DOHH2 (cell line): Measurements from ENCODE around the gene STK32C.

ENCODE experiments used
- H3F3A ChIP-seq: fragments of 200-600 bp; sonication (generic), shearing (Covaris generic); 2 replicates; pipeline ENCODE4 v1.6.0; 2016; ENCODE audit warnings: antibody characterized with exemption, mild to moderate bottlenecking; ENCODE audit not compliant: control insufficient read depth, insufficient read depth
- H3K27ac ChIP-seq: fragments of 200-600 bp; sonication (generic); 2 replicates; pipeline ENCODE4 v1.5.1; 2014; ENCODE audit warnings: low read depth, mild to moderate bottlenecking, low read length, moderate library complexity
- H3K27me3 ChIP-seq: fragments of 200-600 bp; sonication (generic); 2 replicates; pipeline ENCODE4 v1.6.1; 2014; ENCODE audit warnings: mild to moderate bottlenecking, low read length, mixed read lengths; ENCODE audit not compliant: control insufficient read depth
- H3K36me3 ChIP-seq: fragments of 200-600 bp; sonication (generic); 2 replicates; pipeline ENCODE4 v1.6.1; 2014; ENCODE audit warnings: mild to moderate bottlenecking, low read length, moderate library complexity, mixed read lengths; ENCODE audit not compliant: control insufficient read depth
- H3K4me1 ChIP-seq: fragments of 200-600 bp; sonication (generic); 2 replicates; pipeline ENCODE4 v1.6.1; 2014; ENCODE audit warnings: mild to moderate bottlenecking, low read length, mixed read lengths; ENCODE audit not compliant: control insufficient read depth
- H3K4me2 ChIP-seq: fragments of 200-600 bp; sonication (generic); 2 replicates; pipeline ENCODE4 v1.6.0; 2014; ENCODE audit warnings: mild to moderate bottlenecking, low read length, moderate library complexity
- H3K4me3 ChIP-seq: fragments of 200-600 bp; sonication (generic); 2 replicates; pipeline ENCODE4 v1.5.1; 2014; ENCODE audit warnings: mild to moderate bottlenecking, low read length, mixed read lengths
- H3K79me2 ChIP-seq: fragments of 200-600 bp; sonication (generic); 2 replicates; pipeline ENCODE4 v1.6.1; 2014; ENCODE audit warnings: mild to moderate bottlenecking, low read length, mixed read lengths; ENCODE audit not compliant: control insufficient read depth
- H3K9me2 ChIP-seq: fragments of 200-600 bp; sonication (generic); replicated peaks from 2 replicates; pipeline ENCODE4 v1.6.1; 2014; ENCODE audit warnings: mild to moderate bottlenecking, low read length, mixed read lengths; ENCODE audit not compliant: control insufficient read depth
- H3K9me3 ChIP-seq: fragments of 200-600 bp; sonication (generic); 2 replicates; pipeline ENCODE4 v1.6.1; 2014; ENCODE audit warnings: antibody characterized with exemption, low read length, mixed read lengths; ENCODE audit not compliant: control insufficient read depth, insufficient read depth
- H4K20me1 ChIP-seq: fragments of 200-600 bp; sonication (generic); 2 replicates; pipeline ENCODE4 v1.6.0; 2014; ENCODE audit warnings: low read depth, mild to moderate bottlenecking, antibody characterized with exemption, low read length, moderate library complexity; ENCODE audit not compliant: control insufficient read depth, insufficient read depth
- CTCF ChIP-seq: fragments of 200-600 bp; sonication (generic); IDR thresholded peaks from one replicate; pipeline ENCODE4 v1.5.1; 2014; ENCODE audit warnings: antibody characterized with exemption, mild to moderate bottlenecking, low read depth, low read length; ENCODE audit not compliant: poor library complexity, severe bottlenecking
- EZH2phosphoT487 ChIP-seq: fragments of 200-600 bp; sonication (generic); IDR thresholded peaks from 2 replicates; pipeline ENCODE4 v1.6.1; 2017; ENCODE audit warnings: borderline replicate concordance, mild to moderate bottlenecking, antibody characterized with exemption, low read length, moderate library complexity, mixed read lengths

STK32C gene

GRCh38 chr10:132245056-132245455, 62.7 kb downstream of the STK32C start:
- Histone ChIP-seq H3K4me3 (no peak overlapping the region), H3K4me2 (no peak overlapping the region), H3K9me3 (no peaks in the 10 kb centered on the region), H3K36me3 (no peaks in the 10 kb centered on the region), H3K27ac (no peak overlapping the region), H3K4me1 (0 out of 2 replicates have a peak, but pooled peaks cover 4% of the 10 kb centered on the region), H3K9me2 (no peaks in the 10 kb centered on the region), H3F3A (no peaks in the 10 kb centered on the region), H4K20me1 (no peaks in the 10 kb centered on the region), H3K79me2 (no peaks in the 10 kb centered on the region), H3K27me3 (no peaks in the 10 kb centered on the region)
- TF ChIP-seq CTCF (no peak), EZH2phosphoT487 (no peak)

GRCh38 chr10:132243626-132244025, 64.1 kb downstream of the STK32C start:
- H3K4me1 ChIP-seq, result 0 out of 2 replicates have a peak, but pooled peaks cover 1% of the 10 kb centered on the region
- H3K36me3 ChIP-seq, result no peaks in the 10 kb centered on the region
- TF ChIP-seq EZH2phosphoT487 (no peak), CTCF (no peak)
- no peaks in the 10 kb centered on the region for H3K27me3 ChIP-seq
- H3K4me2 ChIP-seq, result no peak overlapping the region
- no peaks in the 10 kb centered on the region for H3K9me2 ChIP-seq
- H3K4me3 ChIP-seq, result no peak overlapping the region
- no peak overlapping the region for H3K27ac ChIP-seq
- no peaks in the 10 kb centered on the region for H4K20me1 ChIP-seq
- H3F3A ChIP-seq, result no peaks in the 10 kb centered on the region
- no peaks in the 10 kb centered on the region for H3K9me3 ChIP-seq
- H3K79me2 ChIP-seq, result no peaks in the 10 kb centered on the region

GRCh38 chr10:132243141-132243540, 64.6 kb downstream of the STK32C start:
- Histone ChIP-seq H3K27me3 (no peaks in the 10 kb centered on the region), H3F3A (no peaks in the 10 kb centered on the region), H3K79me2 (no peaks in the 10 kb centered on the region), H4K20me1 (no peaks in the 10 kb centered on the region), H3K4me2 (no peak overlapping the region), H3K9me2 (no peaks in the 10 kb centered on the region), H3K4me3 (no peak overlapping the region), H3K36me3 (no peaks in the 10 kb centered on the region), H3K27ac (no peak overlapping the region), H3K4me1 (no peaks in the 10 kb centered on the region), H3K9me3 (no peaks in the 10 kb centered on the region)
- no peak for TF ChIP-seq CTCF
- no peak for TF ChIP-seq EZH2phosphoT487
